Nucleus accumbens (tissue), 56 donors: Measurements from ENCODE around the gene MED28.
"Not testable (repeated sequence)": the region's sequence is repeated elsewhere in the genome, so short reads cannot be mapped to it uniquely, and the experiment has no call there.

Source experiments
- DNase-seq, 56 donors: peaks; one replicate each; lab custom pipeline; 2025; lab: John Stamatoyannopoulos, UW

The MED28 gene

DNA sequence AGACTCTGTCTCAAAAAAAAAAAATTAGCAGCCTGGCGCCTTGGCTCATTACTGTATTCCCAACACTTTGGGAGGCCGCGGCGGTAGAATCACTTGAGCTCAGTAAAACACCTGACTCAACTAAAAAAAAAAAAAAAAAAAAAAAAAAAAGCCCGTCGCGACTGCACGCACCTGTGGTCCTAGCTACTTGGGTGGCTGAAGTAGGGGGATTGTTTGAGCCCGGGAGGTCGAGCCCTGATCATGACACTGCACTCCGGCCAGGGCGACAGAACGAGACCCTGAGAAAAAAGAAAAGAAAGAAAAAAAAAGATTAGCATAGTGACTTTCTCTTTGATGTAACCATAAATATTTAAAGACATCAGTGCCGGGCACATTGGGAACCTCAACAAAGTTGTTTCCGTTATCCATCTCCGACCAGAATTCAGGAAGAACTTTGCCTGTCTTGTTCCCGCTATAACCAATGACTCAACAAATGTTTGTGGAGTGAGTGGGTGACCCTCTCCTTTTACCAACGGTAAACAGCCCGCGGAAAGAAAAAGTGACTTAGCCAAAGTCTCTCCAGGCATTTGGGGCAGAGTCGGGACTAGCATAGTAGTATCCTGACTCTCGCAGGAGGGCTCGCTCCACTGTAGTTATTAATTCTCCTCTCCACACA lies 553 bp upstream of the MED28 start:
- peak in 19 of 56 donors; percentile 2 to 81 (median 40) for DNase-seq

DNA sequence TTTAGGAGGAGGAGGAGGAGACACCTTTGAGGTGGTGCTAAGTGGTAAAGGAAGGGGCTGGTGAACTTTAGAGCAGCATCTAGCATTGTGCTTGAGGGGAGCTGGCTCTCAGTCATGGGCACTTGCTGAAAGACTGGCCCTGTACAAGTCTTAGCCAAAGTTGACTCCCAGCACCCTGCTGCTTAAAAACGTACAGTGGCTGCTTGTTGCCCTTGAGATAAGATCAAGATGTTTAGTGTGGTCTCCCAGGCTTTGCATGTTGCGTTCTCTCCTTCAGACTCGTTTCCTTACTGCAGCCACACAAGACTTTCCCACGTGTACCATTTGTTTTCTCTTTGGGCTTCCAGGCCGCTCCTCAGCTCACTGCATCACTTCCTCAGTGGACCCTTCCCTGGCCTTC lies 1.8 kb downstream of the MED28 start:
- no peak for DNase-seq

DNA sequence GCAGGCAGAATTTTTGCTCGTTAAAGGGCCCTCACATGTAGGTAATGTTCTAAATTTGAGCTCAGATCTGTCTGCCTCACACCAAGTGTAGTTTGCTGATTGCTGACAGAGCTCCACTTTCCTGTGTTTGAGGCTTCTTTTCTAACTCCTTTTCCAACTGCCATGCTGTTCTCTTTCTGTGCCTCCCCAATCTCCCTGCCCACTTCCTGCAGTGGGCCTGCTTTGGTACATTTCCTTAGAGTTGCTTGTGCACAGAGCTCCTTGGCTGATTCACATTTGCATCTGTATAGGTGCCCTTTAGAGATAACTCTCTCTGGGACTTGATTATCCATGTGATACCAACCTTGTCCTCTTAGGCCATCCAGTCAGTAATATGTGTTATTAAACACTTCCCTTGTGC lies 4.5 kb downstream of the MED28 start:
- DNase-seq = no peak

DNA sequence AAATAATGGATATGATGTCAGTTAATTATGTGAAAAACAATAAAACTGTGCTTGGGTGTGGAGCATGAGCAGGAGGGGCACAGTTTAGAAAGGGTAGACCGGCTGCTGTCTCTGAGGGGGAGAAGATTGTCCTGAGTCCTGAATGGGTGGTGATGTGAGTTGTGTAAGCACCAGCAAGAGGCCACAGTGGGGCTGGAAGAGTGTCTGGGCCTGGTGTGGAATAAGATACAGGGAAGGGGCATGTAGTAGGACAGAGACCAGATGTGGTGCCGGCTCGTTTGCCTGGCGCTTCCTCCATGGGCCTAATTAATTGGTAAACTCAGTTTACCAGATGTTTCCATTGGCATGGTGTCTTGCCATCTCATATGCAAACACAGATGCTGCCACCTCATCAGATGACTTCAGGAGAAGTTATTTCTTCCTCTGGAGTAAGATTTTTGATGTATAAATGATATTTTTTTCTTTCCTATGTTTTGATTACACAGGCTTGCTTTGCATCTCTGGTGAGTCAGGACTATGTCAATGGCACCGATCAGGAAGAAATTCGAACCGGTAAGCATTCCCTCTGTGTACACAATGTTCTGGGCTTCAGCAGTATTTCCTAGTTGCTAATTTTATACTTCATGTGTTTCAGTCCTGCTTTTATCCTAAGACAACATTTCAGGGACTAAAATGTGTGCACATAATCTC lies 5.1 kb downstream of the MED28 start:
- DNase-seq = no peak

DNA sequence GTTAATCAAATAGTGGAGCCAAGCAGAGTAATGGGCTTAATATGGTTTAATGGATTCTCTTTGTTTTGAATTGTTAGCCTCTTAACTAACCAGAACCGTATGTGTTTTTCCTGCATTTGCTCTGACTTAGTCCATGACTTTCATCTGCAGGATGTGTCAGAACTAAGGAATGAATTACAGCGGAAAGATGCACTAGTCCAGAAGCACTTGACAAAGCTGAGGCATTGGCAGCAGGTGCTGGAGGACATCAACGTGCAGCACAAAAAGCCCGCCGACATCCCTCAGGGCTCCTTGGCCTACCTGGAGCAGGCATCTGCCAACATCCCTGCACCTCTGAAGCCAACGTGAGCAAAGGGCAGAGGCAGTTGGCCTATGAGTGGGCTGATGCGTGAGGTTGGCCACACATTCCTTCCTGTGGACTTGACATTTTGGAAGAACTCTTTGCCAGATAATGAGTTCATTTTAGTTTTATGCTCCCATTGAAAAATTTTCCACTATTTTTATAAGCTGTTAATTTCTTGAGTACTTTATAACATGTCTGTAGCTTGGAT lies 9.1 kb downstream of the MED28 start:
- DNase-seq = no peak

DNA sequence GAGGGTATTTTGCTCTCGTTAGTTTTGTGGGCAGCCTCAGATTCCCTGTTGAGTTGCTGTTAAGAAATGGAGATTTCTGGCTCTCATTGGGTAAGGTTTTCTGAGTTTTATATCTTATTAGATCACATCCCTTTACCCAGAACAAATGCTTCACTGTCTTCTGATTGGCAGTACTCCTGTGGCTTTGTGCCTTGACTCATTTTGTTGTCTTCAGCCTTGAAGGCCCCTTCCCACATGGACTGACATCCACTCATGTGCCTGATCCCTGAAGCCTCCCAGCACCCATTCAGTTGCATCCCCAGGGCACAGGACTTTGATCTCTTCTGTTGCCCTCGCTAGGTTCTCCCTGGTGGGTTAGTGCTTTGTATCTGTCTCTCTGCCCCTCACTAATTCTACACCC lies 10.4 kb downstream of the MED28 start:
- peak in 1 of 56 donors; percentile 28 for DNase-seq

DNA sequence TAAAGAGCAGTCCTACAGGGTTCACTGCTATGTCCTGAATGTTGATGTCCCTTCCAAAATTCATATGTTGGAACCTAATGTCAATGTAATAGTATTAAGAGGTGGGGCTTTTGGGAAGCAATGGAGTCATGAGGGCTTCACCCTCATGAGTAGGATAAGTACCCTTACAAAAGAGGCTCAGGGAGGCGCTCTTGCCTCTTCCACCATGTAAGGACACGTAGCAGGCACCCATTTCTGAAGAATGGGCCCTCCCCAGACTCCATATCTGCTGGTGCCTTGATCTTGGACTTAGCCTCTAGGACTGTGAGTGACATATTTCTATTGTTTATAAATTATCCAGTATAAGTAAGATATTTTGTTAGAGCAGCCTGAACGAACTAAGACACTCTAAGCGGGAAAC lies 15.8 kb downstream of the MED28 start:
- DNase-seq = no peak

DNA sequence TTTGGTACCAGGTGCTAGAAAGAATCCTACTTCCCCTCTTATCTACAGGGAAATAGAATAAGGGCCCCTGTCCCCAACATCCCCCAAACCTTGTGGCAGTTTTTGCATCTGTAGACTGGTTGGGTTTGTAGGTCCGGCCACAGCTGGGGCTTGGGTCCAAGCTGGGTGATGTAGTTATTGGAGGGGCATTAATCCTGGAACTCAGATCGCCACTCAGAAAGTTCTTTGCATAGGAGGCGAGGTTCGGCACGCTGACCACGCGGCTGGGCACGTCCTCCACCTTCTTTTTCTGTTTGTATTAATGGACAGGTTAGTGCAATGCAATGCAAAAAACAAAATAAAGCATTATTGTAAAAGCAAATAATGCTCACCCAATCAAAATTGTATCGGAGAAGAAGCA lies 19.2 kb downstream of the MED28 start:
- DNase-seq = no peak

DNA sequence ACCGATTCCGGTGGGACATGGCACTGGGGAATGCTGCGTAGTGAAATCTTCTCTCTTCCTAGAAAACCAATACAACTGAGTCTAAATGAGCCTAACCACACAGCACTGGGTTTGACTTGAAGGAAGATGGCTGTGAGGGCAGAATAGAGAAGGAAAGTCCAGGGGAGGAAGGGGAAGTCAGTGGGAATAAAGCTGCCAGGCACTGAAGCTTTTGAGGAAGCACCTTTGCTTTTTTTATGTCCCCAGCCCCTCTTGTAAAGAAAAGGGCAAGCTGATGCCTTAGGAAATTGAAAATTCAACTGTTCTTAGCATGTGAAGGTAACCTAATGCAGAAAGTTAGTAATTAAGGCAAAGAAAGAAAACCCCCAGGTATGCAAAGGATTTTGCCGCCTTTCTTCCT lies 20.6 kb downstream of the MED28 start:
- no peak for DNase-seq

DNA sequence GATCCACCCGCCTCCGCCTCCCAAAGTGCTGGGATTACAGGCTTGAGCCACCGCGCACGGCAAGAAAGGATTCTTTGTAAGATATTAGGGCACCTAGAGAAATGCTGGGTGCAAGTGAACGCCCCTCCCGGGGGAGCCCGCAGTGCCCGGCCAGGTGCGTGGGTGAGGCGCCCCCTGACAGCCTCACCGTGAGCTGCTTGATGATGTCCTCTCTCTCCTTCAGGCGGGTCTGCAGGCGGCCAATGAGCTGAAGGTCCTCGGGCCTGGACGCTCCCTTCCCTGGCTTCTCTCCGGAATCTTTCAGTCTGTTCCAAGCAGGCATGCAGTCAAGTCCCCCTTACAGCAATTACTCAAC lies 21.9 kb downstream of the MED28 start:
- DNase-seq = peak in 7 of 56 donors; percentile 36 to 54 (median 43)

DNA sequence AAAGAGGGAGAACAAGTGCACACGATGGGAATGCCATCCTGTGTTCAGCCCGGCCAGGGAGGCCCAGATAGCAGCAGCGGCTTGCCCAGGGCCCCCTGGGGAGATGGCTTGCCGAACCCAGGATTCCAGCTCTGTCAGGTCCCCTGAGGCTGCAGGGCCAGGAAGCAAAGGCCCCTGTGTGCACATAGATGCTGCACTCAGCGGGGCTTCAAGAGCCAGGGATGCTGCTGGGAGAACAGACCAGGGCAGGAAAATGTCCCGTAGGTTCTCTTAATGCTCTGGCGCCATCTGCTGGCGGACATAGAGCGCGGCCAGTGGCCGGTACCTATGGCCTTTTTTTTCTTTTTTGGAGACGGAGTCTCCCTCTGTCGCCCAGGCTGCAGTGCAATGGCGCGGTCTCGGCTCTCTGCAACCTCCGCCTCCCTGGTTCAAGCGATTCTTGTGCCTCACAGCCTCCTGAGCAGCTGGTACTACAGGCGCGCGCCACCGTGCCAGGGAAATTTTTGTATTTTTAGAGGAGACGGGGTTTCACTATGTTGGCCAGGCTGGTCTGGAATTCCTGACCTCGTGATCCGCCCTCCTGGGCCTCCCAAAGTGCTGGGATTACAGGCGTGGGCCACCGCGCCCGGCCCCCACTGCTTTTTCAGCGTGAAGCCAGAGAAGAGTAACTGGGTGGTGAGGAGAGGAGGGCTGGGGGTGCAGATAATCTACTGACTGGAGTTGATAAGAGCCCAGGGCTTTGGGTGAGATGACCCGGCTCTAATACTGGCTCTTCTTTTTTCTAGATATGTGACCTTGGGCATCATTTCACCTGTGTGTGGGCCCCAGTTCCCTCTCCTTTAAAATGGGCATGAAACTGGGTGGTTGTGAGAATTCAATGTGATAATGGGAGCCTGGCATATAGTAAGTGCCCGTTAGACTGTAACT lies 22.5 kb downstream of the MED28 start:
- DNase-seq = peak in 54 of 56 donors; percentile 10 to 88 (median 66)

DNA sequence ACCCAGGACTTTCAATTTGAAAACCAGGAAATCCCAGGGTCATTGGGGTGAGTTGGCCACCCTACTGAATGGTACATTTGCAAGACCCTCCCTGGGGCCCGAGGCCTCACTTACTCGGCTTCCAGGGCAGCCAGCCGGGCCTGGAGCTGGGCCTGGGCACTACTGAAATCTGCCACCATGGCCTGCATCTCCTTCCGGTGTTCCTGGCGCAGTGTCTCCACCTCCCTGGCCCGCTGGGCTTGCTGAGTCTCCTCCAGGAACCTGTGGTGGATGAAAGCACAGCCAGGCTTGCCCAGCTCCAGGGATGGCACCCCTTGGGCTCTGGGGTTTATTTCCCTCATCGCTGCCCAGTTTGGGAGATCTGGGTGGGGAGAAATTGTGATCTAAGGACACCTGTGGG lies 24.7 kb downstream of the MED28 start:
- DNase-seq = no peak

DNA sequence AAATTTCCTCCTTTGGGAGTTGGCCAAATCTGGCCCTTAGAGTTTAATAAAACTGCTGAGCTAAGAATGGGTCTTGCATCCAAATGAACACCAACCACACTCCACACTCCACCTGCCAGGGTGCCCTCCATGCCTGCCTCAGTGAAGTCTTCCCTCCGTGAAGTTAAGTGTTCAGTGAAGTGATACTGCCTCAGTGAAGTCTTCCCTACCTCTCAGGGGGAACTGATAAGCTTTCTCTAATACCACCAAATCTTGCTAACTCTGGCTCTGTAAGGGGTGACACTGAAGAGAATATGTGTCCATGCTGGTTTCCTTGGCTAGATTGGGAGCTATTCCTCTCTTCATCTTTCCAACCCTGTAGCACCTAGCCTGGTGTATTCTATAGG lies 27.9 kb downstream of the MED28 start:
- DNase-seq = no peak

DNA sequence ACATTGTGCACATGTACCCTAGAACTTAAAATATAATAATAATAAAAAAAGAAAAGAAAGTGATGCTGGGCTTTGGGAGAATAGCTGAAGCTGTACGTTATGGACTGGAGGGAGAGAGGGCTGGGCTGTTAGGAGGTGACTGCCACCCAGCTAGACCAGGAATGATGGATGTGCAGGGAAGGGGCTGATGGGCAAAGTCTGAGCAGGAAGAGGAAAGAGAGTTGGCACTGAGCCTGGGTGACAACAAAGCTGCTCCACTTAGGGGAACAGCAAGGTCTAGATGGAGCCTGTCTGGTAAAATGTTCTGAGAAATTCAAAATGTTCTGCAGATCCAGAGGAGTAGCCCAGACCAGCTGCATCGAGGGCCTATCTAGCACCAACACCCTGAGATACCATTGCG lies 32.3 kb downstream of the MED28 start:
- no peak for DNase-seq

DNA sequence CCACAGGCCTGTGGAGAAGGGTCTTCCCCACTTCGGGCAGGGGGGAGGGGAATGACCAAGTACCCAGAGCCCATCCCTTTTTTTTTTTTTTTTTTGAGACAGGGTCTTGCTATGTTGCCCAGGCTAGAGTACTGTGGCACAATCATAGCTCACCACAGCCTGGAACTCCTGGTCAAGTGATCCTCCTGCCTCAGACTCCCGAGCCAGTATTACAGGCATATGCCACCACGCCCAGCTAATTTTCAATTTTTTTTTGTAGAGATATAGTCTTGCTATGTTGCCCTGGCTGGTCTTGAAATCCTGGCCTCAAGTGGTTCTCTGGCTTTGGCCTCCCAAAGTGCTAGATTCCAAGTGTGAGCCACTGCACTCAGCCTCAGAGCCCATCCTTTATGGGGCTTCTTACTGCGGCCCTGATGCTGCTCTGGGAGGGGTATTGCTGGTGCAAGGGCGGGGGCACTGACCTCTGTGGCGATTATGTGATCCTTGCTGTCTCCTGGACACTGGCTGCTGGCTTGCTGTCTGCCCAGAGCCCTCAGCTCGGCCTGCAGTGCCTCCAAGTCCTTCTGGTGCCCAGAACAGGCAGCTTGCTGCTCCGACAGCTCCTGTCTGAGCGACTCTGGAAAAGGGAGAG lies 32.9 kb downstream of the MED28 start:
- no peak for DNase-seq

DNA sequence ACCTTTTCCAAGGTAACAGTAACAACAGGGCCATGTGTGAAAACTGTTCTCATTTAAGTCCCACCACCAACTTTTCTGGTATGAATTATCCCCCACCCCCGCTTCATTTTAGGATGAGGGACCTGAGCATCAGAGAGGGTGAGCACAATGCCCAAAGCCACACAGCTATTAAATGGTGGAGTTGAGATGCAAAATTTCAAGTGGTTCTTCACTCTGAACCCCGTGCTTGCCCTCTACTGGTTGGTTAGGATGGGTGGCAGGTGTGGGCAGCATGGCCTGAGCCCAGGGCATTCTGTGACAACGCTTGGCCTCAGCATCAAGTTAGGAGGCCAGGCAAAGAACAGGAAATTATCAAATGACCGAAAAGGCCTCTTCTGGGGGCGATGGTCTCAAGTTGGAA lies 33.5 kb downstream of the MED28 start:
- DNase-seq = no peak

DNA sequence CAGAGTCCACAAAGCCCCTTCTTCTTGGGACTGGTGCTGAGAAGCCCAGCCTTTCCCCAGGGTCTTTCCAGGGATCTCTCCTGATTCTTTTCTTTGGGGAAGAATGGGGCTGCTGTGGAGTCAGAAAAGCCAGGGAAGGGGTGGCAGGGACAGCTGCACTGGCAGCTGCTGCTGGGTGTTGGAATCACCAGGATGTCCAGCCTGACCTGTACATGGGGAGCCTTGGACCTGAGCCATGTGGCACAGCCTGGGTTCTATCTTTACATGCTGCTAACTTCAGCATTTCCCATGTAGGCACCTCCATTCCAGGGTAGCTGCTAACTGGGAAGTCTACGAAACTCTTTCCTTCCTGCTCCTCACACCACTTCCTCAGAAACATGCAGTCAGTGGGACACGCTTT lies 36.0 kb downstream of the MED28 start:
- DNase-seq = no peak

DNA sequence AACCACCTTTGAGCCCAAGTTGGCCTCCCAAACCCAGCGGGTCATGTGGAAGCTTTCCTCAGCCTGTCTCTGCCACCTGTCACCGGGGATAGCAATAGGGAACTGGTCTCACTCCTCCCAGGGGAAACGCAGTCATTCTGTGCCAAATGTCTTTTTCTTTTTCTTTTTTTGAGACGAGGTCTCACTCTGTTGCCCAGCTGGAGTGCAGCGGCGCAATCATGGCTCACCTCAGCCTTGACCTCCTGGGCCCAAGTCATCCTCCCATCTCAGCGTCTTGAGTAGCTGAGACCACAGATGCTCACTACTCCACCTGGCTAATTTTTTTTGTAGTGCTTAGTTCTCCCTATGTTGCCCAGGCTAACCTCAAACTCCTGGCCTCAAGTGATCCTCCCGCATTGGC lies 40.3 kb downstream of the MED28 start:
- DNase-seq = no peak

DNA sequence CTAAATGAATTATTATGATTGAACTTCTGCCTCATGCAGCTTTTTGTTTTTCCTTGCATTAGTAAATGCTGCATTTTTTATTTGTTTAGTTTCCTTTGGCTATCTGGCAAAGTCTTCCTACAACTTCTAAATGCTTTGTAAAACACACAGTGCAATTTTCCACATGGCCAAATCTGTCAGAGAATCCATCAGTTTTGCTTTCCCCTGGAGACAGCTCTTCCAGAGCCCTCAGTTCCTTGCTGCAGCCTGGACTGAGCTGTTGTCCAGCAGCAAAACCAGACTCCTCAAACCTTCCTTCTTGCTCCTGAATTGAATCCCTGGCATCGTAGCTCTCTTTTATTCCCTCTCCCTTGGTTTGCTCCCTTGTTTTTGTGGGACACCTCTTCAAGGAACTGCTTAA lies 42.6 kb downstream of the MED28 start:
- no peak for DNase-seq

DNA sequence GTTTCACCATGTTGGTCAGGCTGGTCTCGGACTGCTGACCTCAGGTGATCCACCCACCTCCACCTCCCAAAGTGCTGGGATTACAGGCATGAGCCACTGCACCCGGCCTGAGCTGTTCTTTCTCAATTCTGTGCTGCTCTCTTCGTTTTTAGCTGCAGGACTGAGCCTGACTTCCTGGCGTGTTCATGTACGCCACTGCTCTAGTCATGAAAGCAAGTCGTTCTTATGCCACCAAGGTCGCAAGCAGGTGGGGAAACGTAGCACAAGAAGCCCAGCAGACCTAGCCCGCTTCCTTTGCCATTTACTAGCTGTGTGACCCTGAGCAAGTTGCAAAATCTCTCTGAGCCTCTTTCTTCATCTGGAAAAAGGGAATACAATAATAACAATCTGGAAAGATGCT lies 43.4 kb downstream of the MED28 start:
- DNase-seq = no peak

DNA sequence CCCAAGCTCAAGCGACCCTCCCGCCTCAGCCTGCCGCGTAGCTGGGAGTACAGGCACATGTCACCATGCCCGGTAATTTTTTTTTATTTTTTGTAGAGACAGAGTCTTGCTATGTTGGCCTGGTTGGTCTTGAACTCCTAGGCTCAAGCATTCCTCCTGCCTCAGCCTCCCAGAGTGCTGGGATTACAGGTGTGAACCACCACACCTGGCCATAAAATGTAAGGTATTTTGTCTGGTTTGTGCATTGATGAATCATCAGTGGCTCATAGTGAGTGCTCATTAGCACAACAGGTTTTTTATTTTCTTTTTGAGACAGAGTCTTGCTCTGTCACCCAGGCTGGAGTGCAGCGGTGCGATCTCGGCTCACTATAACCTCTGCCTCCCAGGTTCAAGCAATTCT lies 44.8 kb downstream of the MED28 start:
- DNase-seq = not testable (repeated sequence)
